ENCODE measurements around the gene TLCD2. TPM values are rescaled to one million over a fixed set of nuclear protein-coding genes. Genes with fewer than 3 reads are reported as not detected.
A peak's percentile ranks its signal among the peaks of the same experiment; 100 is the strongest.

The TLCD2 gene
- total RNA-seq, 1 experiment from 2014 or later, result 1.9 TPM

GRCh38 chr17:1724351-1724868, 14.2 kb upstream of the TLCD2 start, which contains the start of gene WDR81 (continued):
- TF ChIP-seq ATF6 (CRISPR knock-in tag; IDR thresholded peaks at IDR 0.05) (no peak), NR3C1 (CRISPR knock-in tag; conservative IDR thresholded peaks at IDR 0.05; ENCODE audit: low read depth) (no peak), CTCF (IDR thresholded peaks at IDR 0.05) (no peak), GTF2I (CRISPR knock-in tag; conservative IDR thresholded peaks at IDR 0.05) (no peak), NR1H2 (CRISPR knock-in tag; IDR thresholded peaks at IDR 0.05) (no peak), USF1 (CRISPR knock-in tag; IDR thresholded peaks at IDR 0.05) (peak; percentile 97), OVOL2 (CRISPR knock-in tag; IDR thresholded peaks at IDR 0.05; ENCODE audit: borderline replicate concordance) (no peak), E2F4 (CRISPR knock-in tag; IDR thresholded peaks at IDR 0.05; ENCODE audit: borderline replicate concordance, low read depth) (no peak), NFYB (CRISPR knock-in tag; conservative IDR thresholded peaks at IDR 0.05; ENCODE audit: low read depth) (no peak; the same call in 1 of the 2 replicates), SP1 (CRISPR knock-in tag; conservative IDR thresholded peaks at IDR 0.05) (peak; percentile 76), PRRX2 (CRISPR knock-in tag; IDR thresholded peaks at IDR 0.05) (no peak), ZSCAN18 (CRISPR knock-in tag; IDR thresholded peaks at IDR 0.05) (no peak), ZNF396 (CRISPR knock-in tag; IDR thresholded peaks at IDR 0.05; ENCODE audit: borderline replicate concordance) (no peak), IRF1 (CRISPR knock-in tag; IDR thresholded peaks at IDR 0.05) (no peak), CREB1 (CRISPR knock-in tag; IDR thresholded peaks at IDR 0.05) (no peak), PREB (CRISPR knock-in tag; IDR thresholded peaks at IDR 0.05; ENCODE audit: borderline replicate concordance) (no peak), ZMAT4 (CRISPR knock-in tag; IDR thresholded peaks at IDR 0.05) (no peak)
- TF ChIP-seq, protein P1, sequence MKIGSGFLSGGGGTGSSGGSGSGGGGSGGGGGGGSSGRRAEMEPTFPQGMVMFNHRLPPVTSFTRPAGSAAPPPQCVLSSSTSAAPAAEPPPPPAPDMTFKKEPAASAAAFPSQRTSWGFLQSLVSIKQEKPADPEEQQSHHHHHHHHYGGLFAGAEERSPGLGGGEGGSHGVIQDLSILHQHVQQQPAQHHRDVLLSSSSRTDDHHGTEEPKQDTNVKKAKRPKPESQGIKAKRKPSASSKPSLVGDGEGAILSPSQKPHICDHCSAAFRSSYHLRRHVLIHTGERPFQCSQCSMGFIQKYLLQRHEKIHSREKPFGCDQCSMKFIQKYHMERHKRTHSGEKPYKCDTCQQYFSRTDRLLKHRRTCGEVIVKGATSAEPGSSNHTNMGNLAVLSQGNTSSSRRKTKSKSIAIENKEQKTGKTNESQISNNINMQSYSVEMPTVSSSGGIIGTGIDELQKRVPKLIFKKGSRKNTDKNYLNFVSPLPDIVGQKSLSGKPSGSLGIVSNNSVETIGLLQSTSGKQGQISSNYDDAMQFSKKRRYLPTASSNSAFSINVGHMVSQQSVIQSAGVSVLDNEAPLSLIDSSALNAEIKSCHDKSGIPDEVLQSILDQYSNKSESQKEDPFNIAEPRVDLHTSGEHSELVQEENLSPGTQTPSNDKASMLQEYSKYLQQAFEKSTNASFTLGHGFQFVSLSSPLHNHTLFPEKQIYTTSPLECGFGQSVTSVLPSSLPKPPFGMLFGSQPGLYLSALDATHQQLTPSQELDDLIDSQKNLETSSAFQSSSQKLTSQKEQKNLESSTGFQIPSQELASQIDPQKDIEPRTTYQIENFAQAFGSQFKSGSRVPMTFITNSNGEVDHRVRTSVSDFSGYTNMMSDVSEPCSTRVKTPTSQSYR (CRISPR knock-in tag; IDR thresholded peaks at IDR 0.05), result no peak
- TF ChIP-seq, protein P2, sequence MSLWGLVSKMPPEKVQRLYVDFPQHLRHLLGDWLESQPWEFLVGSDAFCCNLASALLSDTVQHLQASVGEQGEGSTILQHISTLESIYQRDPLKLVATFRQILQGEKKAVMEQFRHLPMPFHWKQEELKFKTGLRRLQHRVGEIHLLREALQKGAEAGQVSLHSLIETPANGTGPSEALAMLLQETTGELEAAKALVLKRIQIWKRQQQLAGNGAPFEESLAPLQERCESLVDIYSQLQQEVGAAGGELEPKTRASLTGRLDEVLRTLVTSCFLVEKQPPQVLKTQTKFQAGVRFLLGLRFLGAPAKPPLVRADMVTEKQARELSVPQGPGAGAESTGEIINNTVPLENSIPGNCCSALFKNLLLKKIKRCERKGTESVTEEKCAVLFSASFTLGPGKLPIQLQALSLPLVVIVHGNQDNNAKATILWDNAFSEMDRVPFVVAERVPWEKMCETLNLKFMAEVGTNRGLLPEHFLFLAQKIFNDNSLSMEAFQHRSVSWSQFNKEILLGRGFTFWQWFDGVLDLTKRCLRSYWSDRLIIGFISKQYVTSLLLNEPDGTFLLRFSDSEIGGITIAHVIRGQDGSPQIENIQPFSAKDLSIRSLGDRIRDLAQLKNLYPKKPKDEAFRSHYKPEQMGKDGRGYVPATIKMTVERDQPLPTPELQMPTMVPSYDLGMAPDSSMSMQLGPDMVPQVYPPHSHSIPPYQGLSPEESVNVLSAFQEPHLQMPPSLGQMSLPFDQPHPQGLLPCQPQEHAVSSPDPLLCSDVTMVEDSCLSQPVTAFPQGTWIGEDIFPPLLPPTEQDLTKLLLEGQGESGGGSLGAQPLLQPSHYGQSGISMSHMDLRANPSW (CRISPR knock-in tag; conservative IDR thresholded peaks at IDR 0.05; ENCODE audit: low read depth), result no peak

Measured in WTC11 (cell line).